Measurements from ENCODE around the gene TLX1. TPM values are rescaled to one million over a fixed set of nuclear protein-coding genes. Genes with fewer than 3 reads are reported as not detected.

Gene TLX1
- total and polyA plus RNA-seq, 2 experiments from 2014 or later = 0.68 TPM; not detected in 1

GRCh38 chr10:101164020-101164419, 32.9 kb downstream of the TLX1 start:
- H3K4me1 ChIP-seq (ENCODE audit: insufficient read depth) = no peaks in the 10 kb centered on the region
- DNase-seq (ENCODE audit: low spot score) = no peak
- TF ChIP-seq, protein P1, sequence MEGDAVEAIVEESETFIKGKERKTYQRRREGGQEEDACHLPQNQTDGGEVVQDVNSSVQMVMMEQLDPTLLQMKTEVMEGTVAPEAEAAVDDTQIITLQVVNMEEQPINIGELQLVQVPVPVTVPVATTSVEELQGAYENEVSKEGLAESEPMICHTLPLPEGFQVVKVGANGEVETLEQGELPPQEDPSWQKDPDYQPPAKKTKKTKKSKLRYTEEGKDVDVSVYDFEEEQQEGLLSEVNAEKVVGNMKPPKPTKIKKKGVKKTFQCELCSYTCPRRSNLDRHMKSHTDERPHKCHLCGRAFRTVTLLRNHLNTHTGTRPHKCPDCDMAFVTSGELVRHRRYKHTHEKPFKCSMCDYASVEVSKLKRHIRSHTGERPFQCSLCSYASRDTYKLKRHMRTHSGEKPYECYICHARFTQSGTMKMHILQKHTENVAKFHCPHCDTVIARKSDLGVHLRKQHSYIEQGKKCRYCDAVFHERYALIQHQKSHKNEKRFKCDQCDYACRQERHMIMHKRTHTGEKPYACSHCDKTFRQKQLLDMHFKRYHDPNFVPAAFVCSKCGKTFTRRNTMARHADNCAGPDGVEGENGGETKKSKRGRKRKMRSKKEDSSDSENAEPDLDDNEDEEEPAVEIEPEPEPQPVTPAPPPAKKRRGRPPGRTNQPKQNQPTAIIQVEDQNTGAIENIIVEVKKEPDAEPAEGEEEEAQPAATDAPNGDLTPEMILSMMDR (IDR thresholded peaks at IDR 0.05; ENCODE audit: poor library complexity) = no peak
- no peak for TF ChIP-seq EZH2phosphoT487 (IDR thresholded peaks at IDR 0.05; ENCODE audit: low read depth, severe bottlenecking, unreplicated experiment)
- no peak for TF ChIP-seq EZH2 (IDR thresholded peaks at IDR 0.05; ENCODE audit: borderline replicate concordance)
- no peak overlapping the region for H2AFZ ChIP-seq
- 73% methylated on average over 4 of the region's 4 CpGs for WGBS (ENCODE audit: low lambda C conversion rate, missing lambda C conversion rate)
- H3K4me2 ChIP-seq = no peak overlapping the region
- H3K9me3 ChIP-seq (ENCODE audit: low read depth) = no peaks in the 10 kb centered on the region
- no peak overlapping the region for H3K4me3 ChIP-seq
- H3K27me3 ChIP-seq = peaks cover 58% of the 10 kb centered on the region
- no peaks in the 10 kb centered on the region for H3K9me2 ChIP-seq (replicated peaks; ENCODE audit: insufficient read depth)
- H3K27ac ChIP-seq = no peak overlapping the region
- no peaks in the 10 kb centered on the region for H3K79me2 ChIP-seq
- no peaks in the 10 kb centered on the region for H4K20me1 ChIP-seq (ENCODE audit: insufficient read depth, poor library complexity, severe bottlenecking)
- H3K36me3 ChIP-seq (replicated peaks; ENCODE audit: insufficient read depth, low read depth) = no peaks in the 10 kb centered on the region

DNA sequence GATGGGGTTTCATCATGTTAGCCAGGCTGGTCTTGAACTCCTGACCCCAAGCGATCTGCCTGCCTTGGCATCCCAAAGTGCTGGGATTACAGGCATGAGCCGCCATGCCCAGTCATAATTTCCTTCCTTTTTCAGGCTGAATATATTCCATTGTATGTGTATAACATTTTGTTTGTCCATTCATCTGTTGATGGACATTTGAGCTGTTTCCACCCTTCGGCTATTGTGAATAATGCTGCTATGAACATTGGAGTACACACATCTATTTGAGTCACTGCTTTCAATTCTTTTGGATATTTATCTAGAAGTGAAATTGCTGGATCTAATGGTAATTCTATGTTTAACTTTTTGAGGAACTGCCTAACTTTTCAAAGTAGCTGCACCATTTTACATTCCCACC, 34.6 kb downstream of the TLX1 start:
- Histone ChIP-seq H3K27me3 (peaks cover 61% of the 10 kb centered on the region), H3K79me2 (no peaks in the 10 kb centered on the region), H3K4me2 (no peak overlapping the region), H3K9me3 (ENCODE audit: low read depth) (no peaks in the 10 kb centered on the region), H3K4me1 (ENCODE audit: insufficient read depth) (no peaks in the 10 kb centered on the region), H2AFZ (no peak overlapping the region), H3K4me3 (no peak overlapping the region), H3K36me3 (replicated peaks; ENCODE audit: insufficient read depth, low read depth) (no peaks in the 10 kb centered on the region), H3K27ac (no peak overlapping the region), H4K20me1 (ENCODE audit: insufficient read depth, poor library complexity, severe bottlenecking) (no peaks in the 10 kb centered on the region), H3K9me2 (replicated peaks; ENCODE audit: insufficient read depth) (no peaks in the 10 kb centered on the region)
- 84% methylated on average over 3 of the region's 3 CpGs for WGBS (ENCODE audit: low lambda C conversion rate, missing lambda C conversion rate)
- DNase-seq (ENCODE audit: low spot score) = no peak
- TF ChIP-seq, protein P1 (IDR thresholded peaks at IDR 0.05; ENCODE audit: poor library complexity) = no peak
- TF ChIP-seq EZH2phosphoT487 (IDR thresholded peaks at IDR 0.05; ENCODE audit: low read depth, severe bottlenecking, unreplicated experiment) (no peak), EZH2 (IDR thresholded peaks at IDR 0.05; ENCODE audit: borderline replicate concordance) (no peak)

GRCh38 chr10:101166430-101166829, 35.3 kb downstream of the TLX1 start:
- no peak overlapping the region for H2AFZ ChIP-seq
- no peaks in the 10 kb centered on the region for H4K20me1 ChIP-seq (ENCODE audit: insufficient read depth, poor library complexity, severe bottlenecking)

More at GRCh38 chr10:101166430-101166829, 35.3 kb downstream of the TLX1 start:
- H3K27ac ChIP-seq = no peak overlapping the region
- TF ChIP-seq, protein P1 (IDR thresholded peaks at IDR 0.05; ENCODE audit: poor library complexity) = no peak
- TF ChIP-seq EZH2 (IDR thresholded peaks at IDR 0.05; ENCODE audit: borderline replicate concordance) (no peak), EZH2phosphoT487 (IDR thresholded peaks at IDR 0.05; ENCODE audit: low read depth, severe bottlenecking, unreplicated experiment) (no peak)
- no peaks in the 10 kb centered on the region for H3K79me2 ChIP-seq
- 82% methylated on average over 2 of the region's 2 CpGs for WGBS (ENCODE audit: low lambda C conversion rate, missing lambda C conversion rate)
- no peaks in the 10 kb centered on the region for H3K9me2 ChIP-seq (replicated peaks; ENCODE audit: insufficient read depth)
- H3K4me2 ChIP-seq = no peak overlapping the region
- H3K27me3 ChIP-seq = peaks cover 60% of the 10 kb centered on the region
- no peaks in the 10 kb centered on the region for H3K4me1 ChIP-seq (ENCODE audit: insufficient read depth)
- DNase-seq (ENCODE audit: low spot score) = no peak
- no peaks in the 10 kb centered on the region for H3K9me3 ChIP-seq (ENCODE audit: low read depth)
- H3K36me3 ChIP-seq (replicated peaks; ENCODE audit: insufficient read depth, low read depth) = no peaks in the 10 kb centered on the region
- H3K4me3 ChIP-seq = no peak overlapping the region
